ENCODE results near the gene ACRV1.

GRCh38 chr11:125627236-125627910 is 53.3 kb downstream of the ACRV1 start:
- TF ChIP-seq CTCF (optimal IDR thresholded peaks at IDR 0.05 in 1 of 3, IDR thresholded peaks at IDR 0.05 in 1 of 3, conservative IDR thresholded peaks at IDR 0.05 in 1 of 3; ENCODE audit: extremely low read depth in 1 of 3, insufficient read depth in 2 of 3, low read length in 3 of 3) (no peak), EZH2 (IDR thresholded peaks at IDR 0.05; ENCODE audit: low read length) (no peak)

Measured in keratinocyte (primary cell).